ENCODE measurements around the gene PLRG1.

PLRG1 gene

GRCh38 chr4:154565704-154566103 is 15.5 kb upstream of the PLRG1 start:
- DNase-seq (ENCODE audit: low read depth in 1 of 2, low spot score in 1 of 2), result no peak
- TF ChIP-seq JUND (IDR thresholded peaks at IDR 0.05; ENCODE audit: low read depth), result no peak
- in situ Hi-C loops (cut with HindIII; ENCODE audit: low pct_unique_long_range_greater_than_20kb, low sequenced_read_pairs), result no loop called here

- DNase-seq (ENCODE audit: low read depth in 1 of 2, low spot score in 1 of 2), result peak in 1 of 2 experiments; percentile 9
- in situ Hi-C loops (cut with HindIII; ENCODE audit: low pct_unique_long_range_greater_than_20kb, low sequenced_read_pairs), result no loop called here
- no peak for TF ChIP-seq JUND (IDR thresholded peaks at IDR 0.05; ENCODE audit: low read depth)
These were observed 14.1 kb upstream of the PLRG1 start for GRCh38 chr4:154564311-154564710.

DNA sequence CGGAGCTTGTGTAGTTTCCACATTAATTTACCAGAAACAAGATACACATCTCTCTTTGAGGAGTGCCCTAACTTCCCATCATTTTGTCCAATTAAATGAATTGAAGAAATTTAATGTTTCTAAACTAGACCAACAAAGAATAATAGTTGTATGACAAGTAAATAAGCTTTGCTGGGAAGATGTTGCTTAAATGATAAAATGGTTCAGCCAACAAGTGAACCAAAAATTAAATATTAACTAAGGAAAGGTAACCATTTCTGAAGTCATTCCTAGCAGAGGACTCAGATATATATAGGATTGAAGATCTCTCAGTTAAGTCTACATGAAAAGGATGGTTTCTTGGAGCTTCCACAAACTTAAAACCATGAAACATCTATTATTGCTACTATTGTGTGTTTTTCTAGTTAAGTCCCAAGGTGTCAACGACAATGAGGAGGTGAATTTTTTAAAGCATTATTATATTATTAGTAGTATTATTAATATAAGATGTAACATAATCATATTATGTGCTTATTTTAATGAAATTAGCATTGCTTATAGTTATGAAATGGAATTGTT is 12.6 kb upstream of the PLRG1 start, which contains the start of gene FGB:
Gene FGB, plus strand, starts transcription at position 315 of the 558 bp plus-strand sequence. Its CDS starts 8 bp downstream, at position 323.
- TF ChIP-seq JUND (IDR thresholded peaks at IDR 0.05; ENCODE audit: low read depth), result no peak
- no peak for DNase-seq (ENCODE audit: low read depth in 1 of 2, low spot score in 1 of 2)
- in situ Hi-C loops (cut with HindIII; ENCODE audit: low pct_unique_long_range_greater_than_20kb, low sequenced_read_pairs), result no loop called here

- TF ChIP-seq JUND (IDR thresholded peaks at IDR 0.05; ENCODE audit: low read depth), result no peak
- in situ Hi-C loops (cut with HindIII; ENCODE audit: low pct_unique_long_range_greater_than_20kb, low sequenced_read_pairs), result no loop called here
- DNase-seq (ENCODE audit: low read depth in 1 of 2, low spot score in 1 of 2), result no peak
These were observed 10.6 kb upstream of the PLRG1 start for GRCh38 chr4:154560824-154561231.

DNA sequence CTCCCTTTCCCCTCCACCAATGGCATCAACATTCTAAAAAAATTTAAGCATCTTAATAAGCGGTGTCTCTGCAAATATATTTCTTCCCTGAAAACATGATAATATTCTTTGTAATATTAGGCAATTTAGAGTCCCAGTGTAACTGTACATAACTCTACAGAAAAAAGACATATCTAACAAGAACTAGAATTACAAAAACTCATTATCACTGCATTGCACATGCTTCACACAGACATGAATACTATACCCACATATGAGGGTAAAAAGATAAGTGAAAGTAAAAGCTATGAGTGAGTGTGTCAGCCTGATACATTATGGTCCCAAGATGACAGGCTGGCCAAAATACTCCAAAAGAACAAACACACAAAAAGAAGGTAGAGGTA is 10.2 kb upstream of the PLRG1 start:
- no peak for DNase-seq (ENCODE audit: low read depth in 1 of 2, low spot score in 1 of 2)
- in situ Hi-C loops (cut with HindIII; ENCODE audit: low pct_unique_long_range_greater_than_20kb, low sequenced_read_pairs), result no loop called here
- TF ChIP-seq JUND (IDR thresholded peaks at IDR 0.05; ENCODE audit: low read depth), result no peak

- peak; percentile 7 to 78 for DNase-seq (ENCODE audit: low read depth in 1 of 2, low spot score in 1 of 2)
- in situ Hi-C loops (cut with HindIII; ENCODE audit: low pct_unique_long_range_greater_than_20kb, low sequenced_read_pairs), result no loop called here
- TF ChIP-seq JUND (IDR thresholded peaks at IDR 0.05; ENCODE audit: low read depth), result no peak
These were observed 9.6 kb upstream of the PLRG1 start for GRCh38 chr4:154559494-154560418.

- in situ Hi-C loops (cut with HindIII; ENCODE audit: low pct_unique_long_range_greater_than_20kb, low sequenced_read_pairs), result no loop called here
- no peak for DNase-seq (ENCODE audit: low read depth in 1 of 2, low spot score in 1 of 2)
- no peak for TF ChIP-seq JUND (IDR thresholded peaks at IDR 0.05; ENCODE audit: low read depth)
These were observed 8.9 kb upstream of the PLRG1 start for GRCh38 chr4:154559141-154559493.

DNA sequence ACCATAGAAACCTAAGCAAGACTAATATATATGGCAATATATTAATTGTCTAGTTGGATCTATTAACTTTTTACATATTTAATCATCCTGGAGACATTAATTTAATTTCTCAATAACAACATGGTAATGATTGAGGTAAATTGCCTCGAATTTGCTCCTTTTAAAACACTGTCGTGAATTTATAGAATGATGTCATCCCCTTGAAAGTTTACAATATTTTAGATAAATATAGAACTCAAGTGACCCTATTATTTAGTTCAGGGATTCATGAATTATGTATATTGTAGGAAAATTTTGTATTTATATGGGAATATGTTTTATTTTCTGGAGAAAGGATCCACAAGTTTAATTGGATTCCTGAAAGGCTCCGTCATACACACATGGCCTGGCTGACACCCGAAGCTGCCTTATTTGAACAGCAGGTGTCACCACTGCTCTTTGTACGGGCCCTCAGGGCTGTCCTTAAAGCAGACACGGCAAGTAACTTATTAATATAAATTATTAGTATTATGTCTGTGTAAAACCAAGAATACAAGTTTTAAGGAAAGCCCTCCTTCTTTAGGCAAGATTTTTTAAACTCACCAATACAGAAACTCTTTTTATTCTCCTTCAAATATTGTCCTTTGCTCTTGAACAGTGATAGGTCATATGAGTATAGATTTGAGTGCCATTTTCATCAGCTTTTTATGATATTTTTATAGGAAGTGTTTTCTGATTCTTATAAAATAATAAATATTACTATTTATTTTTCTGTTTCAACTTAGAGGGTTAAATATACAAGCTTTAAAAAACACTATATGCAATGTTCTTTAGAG is 1.9 kb upstream of the PLRG1 start:
- in situ Hi-C loops (cut with HindIII; ENCODE audit: low pct_unique_long_range_greater_than_20kb, low sequenced_read_pairs), result no loop called here
- DNase-seq (ENCODE audit: low read depth in 1 of 2, low spot score in 1 of 2), result peak; percentile 13 to 77
- TF ChIP-seq JUND (IDR thresholded peaks at IDR 0.05; ENCODE audit: low read depth), result no peak

GRCh38 chr4:154545689-154546088 is 4.5 kb downstream of the PLRG1 start:
- no peak for DNase-seq (ENCODE audit: low read depth in 1 of 2, low spot score in 1 of 2)
- in situ Hi-C loops (cut with HindIII; ENCODE audit: low pct_unique_long_range_greater_than_20kb, low sequenced_read_pairs), result no loop called here
- no peak for TF ChIP-seq JUND (IDR thresholded peaks at IDR 0.05; ENCODE audit: low read depth)

DNA sequence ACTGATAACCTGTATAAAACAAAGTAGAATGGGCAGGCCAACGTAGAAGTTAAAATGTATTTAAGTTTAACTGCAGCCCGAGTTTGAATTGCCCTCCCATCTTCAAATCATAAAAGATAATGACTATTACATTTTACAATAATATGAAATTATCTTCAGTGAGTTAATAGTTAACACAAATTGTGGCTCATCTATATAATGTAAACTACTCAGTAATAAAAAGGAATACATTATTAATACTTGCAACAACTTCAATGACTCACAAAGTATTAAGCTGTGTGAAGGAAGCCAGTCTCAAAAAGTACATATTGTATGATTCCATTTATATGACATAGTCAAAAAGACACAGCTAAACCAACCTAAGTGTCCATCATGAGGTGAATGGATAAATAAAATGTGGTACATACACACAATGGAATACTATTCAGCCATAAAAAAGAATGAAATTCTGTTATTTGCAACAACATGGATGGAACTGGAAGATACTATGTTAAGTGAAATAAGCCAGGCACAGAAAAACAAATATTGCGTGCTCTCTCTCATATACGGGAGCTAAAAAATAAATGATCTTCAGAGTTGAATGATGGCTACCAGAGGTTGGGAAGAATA is 7.8 kb downstream of the PLRG1 start:
- no peak for TF ChIP-seq JUND (IDR thresholded peaks at IDR 0.05; ENCODE audit: low read depth)
- in situ Hi-C loops (cut with HindIII; ENCODE audit: low pct_unique_long_range_greater_than_20kb, low sequenced_read_pairs), result no loop called here
- DNase-seq (ENCODE audit: low read depth in 1 of 2, low spot score in 1 of 2), result no peak

DNA sequence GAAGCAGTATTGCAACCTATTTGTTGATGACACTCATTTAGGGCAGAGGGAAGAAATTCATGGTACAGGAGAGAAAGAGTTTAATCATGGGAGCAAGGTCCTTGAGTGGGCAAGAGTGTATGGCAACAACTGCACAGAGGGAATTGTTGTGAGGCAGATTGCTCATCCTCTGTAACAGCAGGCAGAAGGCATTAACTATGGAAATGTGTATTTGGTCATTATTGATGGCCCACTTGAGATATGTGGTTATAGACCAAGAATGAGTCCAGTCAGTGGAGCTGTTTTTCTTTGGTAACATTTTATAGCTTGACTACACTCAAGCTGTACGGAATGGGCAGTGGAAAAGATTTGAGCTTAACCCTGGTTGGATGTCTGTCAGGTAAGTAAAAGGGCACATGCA is 15.9 kb downstream of the PLRG1 start:
- in situ Hi-C loops (cut with HindIII; ENCODE audit: low pct_unique_long_range_greater_than_20kb, low sequenced_read_pairs), result no loop called here
- no peak for DNase-seq (ENCODE audit: low read depth in 1 of 2, low spot score in 1 of 2)
- TF ChIP-seq JUND (IDR thresholded peaks at IDR 0.05; ENCODE audit: low read depth), result no peak

GRCh38 chr4:154529728-154530519 is 20.3 kb downstream of the PLRG1 start:
- peak in 1 of 2 experiments; percentile 10 for DNase-seq (ENCODE audit: low read depth in 1 of 2, low spot score in 1 of 2)
- in situ Hi-C loops (cut with HindIII; ENCODE audit: low pct_unique_long_range_greater_than_20kb, low sequenced_read_pairs), result no loop called here
- TF ChIP-seq JUND (IDR thresholded peaks at IDR 0.05; ENCODE audit: low read depth), result no peak

Data from T47D (cell line).